ENCODE results near the gene LRCH1.
A peak's percentile ranks its signal among the peaks of the same experiment; 100 is the strongest.

LRCH1 gene

GRCh38 chr13:46665633-46666482 is 112.9 kb downstream of the LRCH1 start:
- DNase-seq = no peak
- ATAC-seq = peak; percentile 53

- ATAC-seq = no peak
- no peak for DNase-seq
These were observed 113.9 kb downstream of the LRCH1 start for GRCh38 chr13:46666727-46667456.

- no peak for DNase-seq
- ATAC-seq = peak; percentile 51
These were observed 114.8 kb downstream of the LRCH1 start for GRCh38 chr13:46667687-46668281.

GRCh38 chr13:46668302-46668720 is 115.3 kb downstream of the LRCH1 start:
- no peak for DNase-seq
- peak; percentile 34 for ATAC-seq

GRCh38 chr13:46668931-46669525 is 116.1 kb downstream of the LRCH1 start:
- no peak for ATAC-seq
- no peak for DNase-seq

- no peak for ATAC-seq
These were observed 119.5 kb downstream of the LRCH1 start for GRCh38 chr13:46672338-46673090.

GRCh38 chr13:46675016-46675415 is 122.0 kb downstream of the LRCH1 start:
- DNase-seq = no peak
- ATAC-seq = no peak

More at GRCh38 chr13:46672338-46673090, 119.5 kb downstream of the LRCH1 start:
- DNase-seq = no peak

GRCh38 chr13:46676378-46676725 is 123.4 kb downstream of the LRCH1 start:
- no peak for DNase-seq
- ATAC-seq = no peak

- ATAC-seq = peak; percentile 85
- peak; percentile 27 for DNase-seq
These were observed 126.6 kb downstream of the LRCH1 start for GRCh38 chr13:46679369-46680120.

- no peak for DNase-seq
- ATAC-seq = no peak
These were observed 129.0 kb downstream of the LRCH1 start for GRCh38 chr13:46682015-46682414.

GRCh38 chr13:46682707-46683106 is 129.7 kb downstream of the LRCH1 start:
- ATAC-seq = no peak
- DNase-seq = no peak

- ATAC-seq (no peak), DNase-seq (no peak)
These were observed 130.8 kb downstream of the LRCH1 start for GRCh38 chr13:46683676-46684260.

- ATAC-seq (no peak), DNase-seq (no peak)
These were observed 131.5 kb downstream of the LRCH1 start for GRCh38 chr13:46684287-46685001.

- DNase-seq (no peak), ATAC-seq (no peak)
These were observed 132.2 kb downstream of the LRCH1 start for GRCh38 chr13:46685006-46685730.

GRCh38 chr13:46686171-46686570 is 133.2 kb downstream of the LRCH1 start:
- ATAC-seq (no peak), DNase-seq (no peak)

- ATAC-seq = peak; percentile 73
- peak; percentile 20 for DNase-seq
These were observed 134.8 kb downstream of the LRCH1 start for GRCh38 chr13:46687810-46688209.

GRCh38 chr13:46688306-46688705 is 135.3 kb downstream of the LRCH1 start:
- ATAC-seq (no peak), DNase-seq (no peak)

GRCh38 chr13:46698014-46698413 is 145.0 kb downstream of the LRCH1 start:
- ATAC-seq = no peak

GRCh38 chr13:46698910-46699460 is 146.0 kb downstream of the LRCH1 start:
- DNase-seq = no peak

More at GRCh38 chr13:46698014-46698413, 145.0 kb downstream of the LRCH1 start:
- no peak for DNase-seq

More at GRCh38 chr13:46698910-46699460, 146.0 kb downstream of the LRCH1 start:
- no peak for ATAC-seq

Measured in stimulated activated naive CD8-positive, alpha-beta T cell treated with anti-CD3 and anti-CD28 coated beads, Interleukin-15, Interleukin-2, amounts not matched to agents 100 U/mL and 50 U/mL, for 24 hours (primary cell).